K562 (cell line): ENCODE results near the gene COL4A2. TPM values are rescaled to one million over a fixed set of nuclear protein-coding genes. Genes with fewer than 3 reads are reported as not detected.

ENCODE experiments used
- ARID4B ChIP-seq: sonication (generic); formaldehyde crosslinking; IDR thresholded peaks from 2 replicates; pipeline ENCODE4 v1.8.0; 2022; ENCODE audit warnings: mild to moderate bottlenecking, missing genetic modification reagents
- BMI1 ChIP-seq: fragments of 150-350 bp; IDR thresholded peaks from 2 replicates; pipeline ENCODE4 v1.6.1; 2014; ENCODE audit warnings: low read length
- HSF4 ChIP-seq: fragments of 250-450 bp; sonication (Bioruptor Pico); IDR thresholded peaks from 2 replicates; pipeline ENCODE4 v2.1.2; 2022; ENCODE audit warnings: mild to moderate bottlenecking, moderate library complexity, borderline replicate concordance
- MYBL2 ChIP-seq, 2 experiments: fragments of 450-650 bp in 1 of 2; sonication (generic) in 1 of 2; formaldehyde crosslinking in 1 of 2; IDR thresholded peaks; 2 replicates each; pipeline versions ENCODE4 v1.6.1 to v1.8.1; 2017 to 2022; ENCODE audit warnings: borderline replicate concordance in 1 of 2, inconsistent platforms in 1 of 2, low read depth in 1 of 2, mild to moderate bottlenecking in 1 of 2, missing genetic modification reagents in 1 of 2, moderate library complexity in 1 of 2
- NFE2 ChIP-seq: IDR thresholded peaks from 2 replicates; pipeline ENCODE4 v1.6.1; 2014; ENCODE audit warnings: antibody characterized with exemption, low read depth
- RFX7 ChIP-seq: fragments of 250-450 bp; sonication (Bioruptor Pico); IDR thresholded peaks from 2 replicates; pipeline ENCODE4 v1.5.1; 2021; ENCODE audit warnings: mild to moderate bottlenecking
- ZNF707 ChIP-seq: fragments of 250-450 bp; sonication (Bioruptor Pico); conservative IDR thresholded peaks from 2 replicates; pipeline ENCODE4 v1.8.0; 2022; ENCODE audit warnings: inconsistent platforms, mild to moderate bottlenecking, moderate library complexity
- polyA plus RNA-seq, 8 experiments: library from polyadenylated mRNA; depleted of rRNA in 4 of 8; stranded (reverse) in 5 of 8; unstranded in 3 of 8; fragments of >200 nt; fragmentation: Nextera tagmentation in 2 of 8; fragmentation: Illumina TruSeq in 1 of 8; extraction: Ambion mirVana in 2 of 8; extraction: Trizol in 1 of 8; gene quantifications; 2 replicates each; pipeline versions ENCODE4 v1.2.1 to v1.2.3, GENCODE V29; 2011 to 2014; ENCODE audit warnings: inconsistent platforms in 1 of 8, missing spikeins in 1 of 8
- total RNA-seq, 7 experiments: library from RNA; depleted of rRNA in 6 of 7; stranded (reverse); fragments of >200 nt in 6 of 7; fragmentation: Illumina TruSeq in 2 of 7; extraction: Trizol in 2 of 7; gene quantifications; 2 replicates each; pipeline versions ENCODE4 v1.2.1 to v1.2.3, GENCODE V29; 2011 to 2021; ENCODE audit warnings: low replicate concordance in 1 of 7

Gene COL4A2
- total and polyA plus RNA-seq, 9 of the 15 experiments (the other 6 are each of a cell fraction or from before 2014, with no cell fraction given) = 0.13 to 15.2 (median 8.1) TPM

- no peak for TF ChIP-seq ARID4B
- no peak for TF ChIP-seq BMI1
- TF ChIP-seq HSF4 (CRISPR knock-in tag) = no peak
- TF ChIP-seq ZNF707 (CRISPR knock-in tag) = no peak
- no peak for TF ChIP-seq MYBL2 (IDR thresholded peaks at IDR 0.05; ENCODE audit: low read depth)
- no peak for TF ChIP-seq MYBL2 (CRISPR knock-in tag; IDR thresholded peaks at IDR 0.05; ENCODE audit: borderline replicate concordance)
- peak; percentile 49 for TF ChIP-seq NFE2
- TF ChIP-seq RFX7 (CRISPR knock-in tag) = no peak
Measured at GRCh38 chr13:110392510-110393240, 85.6 kb downstream of the COL4A2 start (continued).
